HepG2 (cell line): ENCODE results near the gene ZNF865. TPM values are rescaled to one million over a fixed set of nuclear protein-coding genes. Genes with fewer than 3 reads are reported as not detected.

ENCODE experiments used
- ATF4 ChIP-seq, 2 experiments: fragments of 450-650 bp in 1 of 2; sonication (generic) in 1 of 2; formaldehyde crosslinking; IDR thresholded peaks; 2 replicates each; pipeline versions ENCODE4 v1.5.0 to v1.8.0; 2020 to 2022; ENCODE audit warnings: mild to moderate bottlenecking in 1 of 2, missing genetic modification reagents in 1 of 2
- CEBPZ ChIP-seq: IDR thresholded peaks from 2 replicates; pipeline ENCODE4 v1.6.1; 2012; ENCODE audit warnings: low read length, improper control_type of control experiment
- E2F2 ChIP-seq: sonication (generic); formaldehyde crosslinking; IDR thresholded peaks from 2 replicates; pipeline ENCODE4 v1.4.0; 2020; ENCODE audit warnings: missing genetic modification reagents, borderline replicate concordance
- FOXM1 ChIP-seq: sonication (generic); formaldehyde crosslinking; IDR thresholded peaks from 2 replicates; pipeline ENCODE4 v1.5.0; 2020; ENCODE audit warnings: missing genetic modification reagents
- GLI4 ChIP-seq: sonication (generic); formaldehyde crosslinking; IDR thresholded peaks from 2 replicates; pipeline ENCODE4 v1.5.1; 2020; ENCODE audit warnings: missing genetic modification reagents, mild to moderate bottlenecking, moderate library complexity, borderline replicate concordance
- HNRNPL ChIP-seq: fragments of 200-400 bp; formaldehyde crosslinking; IDR thresholded peaks from 2 replicates; pipeline ENCODE4 v1.6.1; 2017; ENCODE audit warnings: mild to moderate bottlenecking, low read depth, low read length
- MATR3 ChIP-seq: sonication (generic); formaldehyde crosslinking; IDR thresholded peaks from 2 replicates; pipeline ENCODE4 v1.4.0; 2020; ENCODE audit warnings: missing genetic modification reagents
- NFE2 ChIP-seq: sonication (generic); formaldehyde crosslinking; IDR thresholded peaks from 2 replicates; pipeline ENCODE4 v1.4.0; 2020; ENCODE audit warnings: missing genetic modification reagents
- POGZ ChIP-seq: sonication (generic); formaldehyde crosslinking; IDR thresholded peaks from 2 replicates; pipeline ENCODE4 v1.4.0; 2020; ENCODE audit warnings: mild to moderate bottlenecking, missing genetic modification reagents
- SRSF4 ChIP-seq: fragments of 200-400 bp; formaldehyde crosslinking; IDR thresholded peaks from one replicate; pipeline ENCODE4 v1.6.1; 2018; ENCODE audit warnings: mild to moderate bottlenecking, low read depth, low read length, moderate library complexity; ENCODE audit not compliant: poor library complexity, severe bottlenecking
- ZFP36L2 ChIP-seq: sonication (generic); formaldehyde crosslinking; IDR thresholded peaks from 2 replicates; pipeline ENCODE4 v1.4.0; 2020; ENCODE audit warnings: missing genetic modification reagents
- ZFP91 ChIP-seq: sonication (generic); formaldehyde crosslinking; IDR thresholded peaks from 2 replicates; pipeline ENCODE4 v1.9.0; 2022; ENCODE audit warnings: missing genetic modification reagents, mild to moderate bottlenecking, borderline replicate concordance
- ZNF17 ChIP-seq: sonication (generic); formaldehyde crosslinking; IDR thresholded peaks from 2 replicates; pipeline ENCODE4 v1.5.0; 2020; ENCODE audit warnings: mild to moderate bottlenecking, missing genetic modification reagents
- ZNF558 ChIP-seq: sonication (generic); formaldehyde crosslinking; IDR thresholded peaks from 2 replicates; pipeline ENCODE4 v1.9.0; 2022; ENCODE audit warnings: mild to moderate bottlenecking, missing genetic modification reagents, borderline replicate concordance
- ZNF703 ChIP-seq: sonication (generic); formaldehyde crosslinking; IDR thresholded peaks from 2 replicates; pipeline ENCODE4 v1.5.1; 2020; ENCODE audit warnings: missing genetic modification reagents, mild to moderate bottlenecking, moderate library complexity, borderline replicate concordance
- ZNF770 ChIP-seq: sonication (generic); formaldehyde crosslinking; IDR thresholded peaks from 2 replicates; pipeline ENCODE4 v1.5.0; 2020; ENCODE audit warnings: mild to moderate bottlenecking, missing genetic modification reagents
- ZNF800 ChIP-seq: sonication (generic); formaldehyde crosslinking; IDR thresholded peaks from 2 replicates; pipeline ENCODE4 v1.4.0; 2020; ENCODE audit warnings: missing genetic modification reagents
- ZNF850 ChIP-seq: sonication (generic); formaldehyde crosslinking; conservative IDR thresholded peaks from 2 replicates; pipeline ENCODE4 v1.9.0; 2021; ENCODE audit warnings: mild to moderate bottlenecking, missing genetic modification reagents
- polyA plus RNA-seq, 8 experiments: library from polyadenylated mRNA; depleted of rRNA in 3 of 8; stranded (reverse) in 7 of 8; unstranded in 1 of 8; fragments of >200 nt; fragmentation: Illumina TruSeq in 4 of 8; extraction: Trizol in 4 of 8; gene quantifications; 2 replicates each; pipeline versions ENCODE4 v1.2.1 to v1.2.3, GENCODE V29; 2011 to 2016; ENCODE audit warnings: low read depth in 4 of 8, missing spikeins in 1 of 8, mixed read lengths in 1 of 8; ENCODE audit not compliant: insufficient read depth in 1 of 8
- total RNA-seq, 5 experiments: library from RNA; depleted of rRNA; stranded (reverse); fragments of >200 nt; fragmentation: Illumina TruSeq; extraction: Trizol; gene quantifications; 2 replicates each; pipeline ENCODE4 v1.2.3, GENCODE V29; 2016; ENCODE audit warnings: low read depth in 1 of 5

The ZNF865 gene
- total and polyA plus RNA-seq, 2 of the 13 experiments (the other 11 are each of a cell fraction or from before 2014, with no cell fraction given): 0.93 to 1.0 TPM

GRCh38 chr19:55640043-55640576 lies 34.7 kb downstream of the ZNF865 start (continued):
- TF ChIP-seq CEBPZ (no peak), HNRNPL (no peak), ZNF17 (CRISPR knock-in tag) (no peak), ZNF703 (CRISPR knock-in tag) (no peak), NFE2 (CRISPR knock-in tag) (no peak), FOXM1 (no peak), ZFP91 (CRISPR knock-in tag) (no peak; the same call in 1 of the 2 replicates), MATR3 (no peak), ZNF770 (no peak), E2F2 (CRISPR knock-in tag) (no peak), ZNF558 (CRISPR knock-in tag) (no peak), GLI4 (CRISPR knock-in tag) (no peak), ZNF850 (CRISPR knock-in tag) (no peak), ZNF800 (CRISPR knock-in tag) (no peak), SRSF4 (no peak), ZFP36L2 (CRISPR knock-in tag) (no peak), ATF4 (CRISPR knock-in tag; IDR thresholded peaks at IDR 0.05) (no peak), POGZ (CRISPR knock-in tag) (no peak)
